SK-MEL-5 (cell line): ENCODE measurements around the gene KANSL1. TPM values are rescaled to one million over a fixed set of nuclear protein-coding genes. Genes with fewer than 3 reads are reported as not detected.
A peak's percentile ranks its signal among the peaks of the same experiment; 100 is the strongest.
"Not testable (repeated sequence)": the region's sequence is repeated elsewhere in the genome, so short reads cannot be mapped to it uniquely, and the experiment has no call there.

Experiments used
- DNase-seq: peaks from one replicate; pipeline ENCODE4 v3.0.0-alpha.2; 2016; ENCODE audit warnings: low read depth, low spot score
- in situ Hi-C: cut with HindIII; loops from 2 replicates; pipeline ENCODE4 v1.10.0; 2016; ENCODE audit warnings: low sequenced_read_pairs, high pct_unique_total_duplicates, low pct_unique_long_range_greater_than_20kb
- total RNA-seq: library from RNA; depleted of rRNA; stranded (reverse); fragments of >200 nt; shearing (Covaris generic); gene quantifications from 2 replicates; pipeline ENCODE4 v1.2.3, GENCODE V29; 2014

The KANSL1 gene
- total RNA-seq, 1 experiment from 2014 or later, result 34.7 TPM

DNA sequence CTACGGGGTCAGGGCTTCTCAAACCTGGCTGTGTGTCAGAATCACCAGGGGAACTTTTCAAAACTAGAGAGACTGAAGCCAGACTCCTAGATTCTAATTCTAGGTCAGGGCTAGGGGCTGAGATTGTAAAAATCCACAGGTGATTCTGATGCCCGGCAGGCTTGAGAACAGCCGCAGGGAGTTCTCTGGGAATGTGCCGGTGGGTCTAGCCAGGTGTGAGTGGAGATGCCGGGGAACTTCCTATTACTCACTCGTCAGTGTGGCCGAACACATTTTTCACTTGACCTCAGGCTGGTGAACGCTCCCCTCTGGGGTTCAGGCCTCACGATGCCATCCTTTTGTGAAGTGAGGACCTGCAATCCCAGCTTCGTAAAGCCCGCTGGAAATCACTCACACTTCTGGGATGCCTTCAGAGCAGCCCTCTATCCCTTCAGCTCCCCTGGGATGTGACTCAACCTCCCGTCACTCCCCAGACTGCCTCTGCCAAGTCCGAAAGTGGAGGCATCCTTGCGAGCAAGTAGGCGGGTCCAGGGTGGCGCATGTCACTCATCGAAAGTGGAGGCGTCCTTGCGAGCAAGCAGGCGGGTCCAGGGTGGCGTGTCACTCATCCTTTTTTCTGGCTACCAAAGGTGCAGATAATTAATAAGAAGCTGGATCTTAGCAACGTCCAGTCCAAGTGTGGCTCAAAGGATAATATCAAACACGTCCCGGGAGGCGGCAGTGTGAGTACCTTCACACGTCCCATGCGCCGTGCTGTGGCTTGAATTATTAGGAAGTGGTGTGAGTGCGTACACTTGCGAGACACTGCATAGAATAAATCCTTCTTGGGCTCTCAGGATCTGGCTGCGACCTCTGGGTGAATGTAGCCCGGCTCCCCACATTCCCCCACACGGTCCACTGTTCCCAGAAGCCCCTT lies 183.3 kb downstream of the KANSL1 start:
- in situ Hi-C loops, result no loop called here

DNA sequence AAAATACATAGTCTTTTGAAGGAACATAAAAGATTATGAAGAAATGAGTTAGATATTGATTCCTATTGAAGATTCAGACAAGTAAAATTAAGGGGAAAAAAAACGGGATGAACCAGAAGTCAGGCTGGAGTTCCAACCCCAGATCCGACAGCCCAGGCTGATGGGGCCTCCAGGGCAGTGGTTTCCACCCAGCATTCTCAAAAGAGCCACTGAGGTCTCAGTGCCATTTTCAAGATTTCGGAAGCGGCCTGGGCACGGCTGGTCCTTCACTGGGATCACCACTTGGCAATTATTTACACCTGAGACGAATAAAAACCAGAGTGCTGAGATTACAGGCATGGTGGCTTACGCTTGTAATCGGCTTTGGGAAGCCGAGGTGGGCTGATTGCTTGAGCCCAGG lies 184.6 kb downstream of the KANSL1 start:
- in situ Hi-C loops, result no loop called here
- DNase-seq, result no peak

More for the DNA sequence above, 183.3 kb downstream of the KANSL1 start:
- no peak for DNase-seq

- DNase-seq, result no peak
- in situ Hi-C loops, result no loop called here
Measured at GRCh38 chr17:46007461-46007965, 185.7 kb downstream of the KANSL1 start.

- DNase-seq, in situ Hi-C loops: not testable (repeated sequence)
Measured at GRCh38 chr17:46006082-46006481, 187.1 kb downstream of the KANSL1 start.

- in situ Hi-C loops, result no loop called here
- DNase-seq, result no peak
Measured at GRCh38 chr17:46003907-46004748, 189.1 kb downstream of the KANSL1 start.

DNA sequence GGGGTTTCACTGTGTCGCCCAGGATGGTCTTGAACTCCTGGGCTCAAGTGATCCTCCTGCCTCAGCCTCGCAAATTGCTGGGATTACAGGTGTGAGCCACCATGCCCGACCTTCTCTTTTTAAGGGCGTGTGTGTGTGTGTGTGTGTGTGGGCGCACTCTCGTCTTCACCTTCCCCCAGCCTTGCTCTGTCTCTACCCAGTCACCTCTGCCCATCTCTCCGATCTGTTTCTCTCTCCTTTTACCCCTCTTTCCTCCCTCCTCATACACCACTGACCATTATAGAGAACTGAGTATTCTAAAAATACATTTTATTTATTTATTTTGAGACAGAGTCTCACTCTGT lies 190.3 kb downstream of the KANSL1 start:
- in situ Hi-C loops, result no loop called here
- DNase-seq, result no peak

- in situ Hi-C loops, result no loop called here
- peak; percentile 73 for DNase-seq
Measured at GRCh38 chr17:46002311-46002972, 190.8 kb downstream of the KANSL1 start.

- no peak for DNase-seq
- in situ Hi-C loops, result no loop called here
Measured at GRCh38 chr17:46001390-46002310, 191.6 kb downstream of the KANSL1 start.

DNA sequence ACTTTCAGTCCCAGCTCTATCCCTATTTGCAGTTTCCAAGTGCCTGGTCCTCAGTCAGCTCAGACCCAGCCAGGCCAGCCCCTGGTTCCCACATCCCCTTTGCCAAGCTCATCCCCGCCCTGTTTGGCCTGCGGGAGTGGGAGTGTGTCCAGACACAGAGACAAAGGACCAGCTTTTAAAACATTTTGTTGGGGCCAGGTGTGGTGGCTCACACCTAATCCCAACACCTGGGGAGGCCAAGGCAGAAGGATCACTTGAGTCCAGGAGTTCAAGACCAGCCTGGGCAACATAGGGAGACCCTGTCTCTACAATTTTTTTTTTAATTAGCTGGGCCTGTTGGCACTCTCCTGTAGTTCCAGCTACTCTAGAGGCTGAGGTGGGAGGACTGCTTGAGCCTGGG lies 192.5 kb downstream of the KANSL1 start:
- in situ Hi-C loops, result no loop called here
- DNase-seq, result no peak

- in situ Hi-C loops, result no loop called here
- no peak for DNase-seq
Measured at GRCh38 chr17:46000292-46000691, 192.9 kb downstream of the KANSL1 start.

DNA sequence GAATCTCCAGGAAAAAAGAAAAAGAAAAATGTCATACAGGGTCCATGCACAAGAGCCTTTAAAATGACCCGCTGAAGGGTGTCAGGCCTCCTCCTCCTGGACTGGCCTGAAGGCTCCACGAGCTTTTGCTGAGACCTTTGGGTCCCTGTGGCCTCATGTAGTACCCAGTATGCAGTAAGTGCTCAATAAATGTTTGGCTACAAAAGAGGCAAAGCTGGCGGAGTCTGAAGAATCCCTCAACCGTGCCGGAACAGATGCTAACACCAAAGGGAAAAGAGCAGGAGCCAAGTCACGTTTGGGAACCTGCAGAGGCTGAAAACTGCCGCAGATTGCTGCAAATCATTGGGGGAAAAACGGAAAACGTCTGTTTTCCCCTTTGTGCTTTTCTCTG lies 193.3 kb downstream of the KANSL1 start:
- in situ Hi-C loops, result no loop called here
- DNase-seq, result no peak

- no peak for DNase-seq
- in situ Hi-C loops, result no loop called here
Measured at GRCh38 chr17:45998987-45999899, 194.0 kb downstream of the KANSL1 start, which contains the start of gene STH. Gene STH (plus strand): TSS chr17:45999250. CDS start chr17:45999280, 30 bp downstream.

GRCh38 chr17:45997624-45998023 lies 195.6 kb downstream of the KANSL1 start:
- in situ Hi-C loops, result no loop called here
- DNase-seq, result no peak

DNA sequence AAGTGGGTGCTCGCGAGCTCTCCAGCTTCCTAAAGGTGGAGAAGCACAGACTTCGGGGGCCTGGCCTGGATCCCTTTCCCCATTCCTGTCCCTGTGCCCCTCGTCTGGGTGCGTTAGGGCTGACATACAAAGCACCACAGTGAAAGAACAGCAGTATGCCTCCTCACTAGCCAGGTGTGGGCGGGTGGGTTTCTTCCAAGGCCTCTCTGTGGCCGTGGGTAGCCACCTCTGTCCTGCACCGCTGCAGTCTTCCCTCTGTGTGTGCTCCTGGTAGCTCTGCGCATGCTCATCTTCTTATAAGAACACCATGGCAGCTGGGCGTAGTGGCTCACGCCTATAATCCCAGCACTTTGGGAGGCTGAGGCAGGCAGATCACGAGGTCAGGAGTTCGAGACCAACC lies 196.1 kb downstream of the KANSL1 start:
- in situ Hi-C loops, result no loop called here
- no peak for DNase-seq

DNA sequence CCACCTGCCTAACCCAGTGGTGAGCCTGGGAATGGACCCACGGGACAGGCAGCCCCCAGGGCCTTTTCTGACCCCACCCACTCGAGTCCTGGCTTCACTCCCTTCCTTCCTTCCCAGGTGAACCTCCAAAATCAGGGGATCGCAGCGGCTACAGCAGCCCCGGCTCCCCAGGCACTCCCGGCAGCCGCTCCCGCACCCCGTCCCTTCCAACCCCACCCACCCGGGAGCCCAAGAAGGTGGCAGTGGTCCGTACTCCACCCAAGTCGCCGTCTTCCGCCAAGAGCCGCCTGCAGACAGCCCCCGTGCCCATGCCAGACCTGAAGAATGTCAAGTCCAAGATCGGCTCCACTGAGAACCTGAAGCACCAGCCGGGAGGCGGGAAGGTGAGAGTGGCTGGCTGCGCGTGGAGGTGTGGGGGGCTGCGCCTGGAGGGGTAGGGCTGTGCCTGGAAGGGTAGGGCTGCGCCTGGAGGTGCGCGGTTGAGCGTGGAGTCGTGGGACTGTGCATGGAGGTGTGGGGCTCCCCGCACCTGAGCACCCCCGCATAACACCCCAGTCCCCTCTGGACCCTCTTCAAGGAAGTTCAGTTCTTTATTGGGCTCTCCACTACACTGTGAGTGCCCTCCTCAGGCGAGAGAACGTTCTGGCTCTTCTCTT lies 196.8 kb downstream of the KANSL1 start:
- no peak for DNase-seq
- in situ Hi-C loops, result no loop called here
